ENCODE measurements around the gene SVOPL.
A peak's percentile ranks its signal among the peaks of the same experiment; 100 is the strongest.

Gene SVOPL

GRCh38 chr7:138669364-138669763 is 31.8 kb downstream of the SVOPL start:
- ChIA-PET CTCF (interaction anchor here (0.6 kb wide), 1 partner anchor 10 kb away, joined by 4 read pairs; no protein-coding TSS in a partner anchor), POLR2A (no interaction called here)
- DNase-seq (ENCODE audit: extremely low spot score): no peak
- no peak for TF ChIP-seq FOXA1 (IDR thresholded peaks at IDR 0.05)
- no peak for TF ChIP-seq HDGF (IDR thresholded peaks at IDR 0.05; ENCODE audit: borderline replicate concordance)
- TF ChIP-seq FOXK2 (IDR thresholded peaks at IDR 0.05): no peak
- no peak for TF ChIP-seq TARDBP (IDR thresholded peaks at IDR 0.05)
- TF ChIP-seq SUZ12 (IDR thresholded peaks at IDR 0.05): no peak
- no peak for TF ChIP-seq FOXM1 (IDR thresholded peaks at IDR 0.05; ENCODE audit: borderline replicate concordance)
- no peak for TF ChIP-seq PKNOX1 (IDR thresholded peaks at IDR 0.05)
- no peak for TF ChIP-seq NFRKB (IDR thresholded peaks at IDR 0.05)
- TF ChIP-seq ELF4 (IDR thresholded peaks at IDR 0.05): no peak
- no peak for TF ChIP-seq LEF1 (IDR thresholded peaks at IDR 0.05; ENCODE audit: borderline replicate concordance)
- no peak for TF ChIP-seq SP1 (IDR thresholded peaks at IDR 0.05)
- no peak for TF ChIP-seq ZNF384 (IDR thresholded peaks at IDR 0.05)

GRCh38 chr7:138668946-138669345 is 32.2 kb downstream of the SVOPL start:
- no peak for DNase-seq (ENCODE audit: extremely low spot score)
- ChIA-PET CTCF (no interaction called here), POLR2A (no interaction called here)
- TF ChIP-seq FOXA1 (IDR thresholded peaks at IDR 0.05) (no peak), FOXK2 (IDR thresholded peaks at IDR 0.05) (no peak), PKNOX1 (IDR thresholded peaks at IDR 0.05) (no peak), ZNF384 (IDR thresholded peaks at IDR 0.05) (no peak), CTBP1 (IDR thresholded peaks at IDR 0.05; ENCODE audit: borderline replicate concordance) (no peak), ELF4 (IDR thresholded peaks at IDR 0.05) (no peak), FOXM1 (IDR thresholded peaks at IDR 0.05; ENCODE audit: borderline replicate concordance) (no peak), TARDBP (IDR thresholded peaks at IDR 0.05) (no peak), ARNT (IDR thresholded peaks at IDR 0.05) (no peak), L3MBTL2 (conservative IDR thresholded peaks at IDR 0.05) (no peak), SP1 (IDR thresholded peaks at IDR 0.05) (no peak), HDGF (IDR thresholded peaks at IDR 0.05; ENCODE audit: borderline replicate concordance) (no peak), SUZ12 (IDR thresholded peaks at IDR 0.05) (no peak), BHLHE40 (IDR thresholded peaks at IDR 0.05; ENCODE audit: borderline replicate concordance) (no peak), LEF1 (IDR thresholded peaks at IDR 0.05; ENCODE audit: borderline replicate concordance) (no peak), NFRKB (IDR thresholded peaks at IDR 0.05) (no peak)

- CTCF ChIA-PET: no interaction called here
- TF ChIP-seq SUZ12 (IDR thresholded peaks at IDR 0.05) (no peak), BHLHE40 (IDR thresholded peaks at IDR 0.05; ENCODE audit: borderline replicate concordance) (no peak), ELF4 (IDR thresholded peaks at IDR 0.05) (no peak), FOXA1 (IDR thresholded peaks at IDR 0.05) (no peak), FOXK2 (IDR thresholded peaks at IDR 0.05) (no peak), LEF1 (IDR thresholded peaks at IDR 0.05; ENCODE audit: borderline replicate concordance) (no peak), HDGF (IDR thresholded peaks at IDR 0.05; ENCODE audit: borderline replicate concordance) (no peak), PKNOX1 (IDR thresholded peaks at IDR 0.05) (no peak), L3MBTL2 (conservative IDR thresholded peaks at IDR 0.05) (no peak), FOXM1 (IDR thresholded peaks at IDR 0.05; ENCODE audit: borderline replicate concordance) (no peak), ARNT (IDR thresholded peaks at IDR 0.05) (no peak), CTBP1 (IDR thresholded peaks at IDR 0.05; ENCODE audit: borderline replicate concordance) (no peak), NFRKB (IDR thresholded peaks at IDR 0.05) (no peak), TARDBP (IDR thresholded peaks at IDR 0.05) (no peak), SP1 (IDR thresholded peaks at IDR 0.05) (no peak), ZNF384 (IDR thresholded peaks at IDR 0.05) (no peak)
- DNase-seq (ENCODE audit: extremely low spot score): no peak
- POLR2A ChIA-PET: no interaction called here
Observed at GRCh38 chr7:138668229-138668596, 32.9 kb downstream of the SVOPL start.

GRCh38 chr7:138667535-138668228 is 33.5 kb downstream of the SVOPL start:
- CTCF ChIA-PET: no interaction called here
- no peak for TF ChIP-seq ZNF384 (IDR thresholded peaks at IDR 0.05)
- no peak for TF ChIP-seq CTBP1 (IDR thresholded peaks at IDR 0.05; ENCODE audit: borderline replicate concordance)
- no peak for TF ChIP-seq BHLHE40 (IDR thresholded peaks at IDR 0.05; ENCODE audit: borderline replicate concordance)
- no peak for TF ChIP-seq SP1 (IDR thresholded peaks at IDR 0.05)
- TF ChIP-seq SUZ12 (IDR thresholded peaks at IDR 0.05): no peak
- TF ChIP-seq ELF4 (IDR thresholded peaks at IDR 0.05): no peak
- TF ChIP-seq LEF1 (IDR thresholded peaks at IDR 0.05; ENCODE audit: borderline replicate concordance): no peak
- no peak for TF ChIP-seq FOXK2 (IDR thresholded peaks at IDR 0.05)
- POLR2A ChIA-PET: no interaction called here
- no peak for DNase-seq (ENCODE audit: extremely low spot score)

GRCh38 chr7:138666385-138666784 is 34.8 kb downstream of the SVOPL start:
- ChIA-PET POLR2A (no interaction called here), CTCF (no interaction called here)
- DNase-seq (ENCODE audit: extremely low spot score): no peak
- TF ChIP-seq PKNOX1 (IDR thresholded peaks at IDR 0.05): peak; percentile 78
- no peak for TF ChIP-seq TARDBP (IDR thresholded peaks at IDR 0.05)

GRCh38 chr7:138665669-138666140 is 35.5 kb downstream of the SVOPL start:
- ChIA-PET POLR2A (no interaction called here), CTCF (no interaction called here)
- TF ChIP-seq L3MBTL2 (conservative IDR thresholded peaks at IDR 0.05): no peak
- TF ChIP-seq SP1 (IDR thresholded peaks at IDR 0.05): no peak
- no peak for TF ChIP-seq NFRKB (IDR thresholded peaks at IDR 0.05)
- TF ChIP-seq ELF4 (IDR thresholded peaks at IDR 0.05): no peak
- TF ChIP-seq CTBP1 (IDR thresholded peaks at IDR 0.05; ENCODE audit: borderline replicate concordance): no peak
- no peak for TF ChIP-seq BHLHE40 (IDR thresholded peaks at IDR 0.05; ENCODE audit: borderline replicate concordance)
- no peak for TF ChIP-seq HDGF (IDR thresholded peaks at IDR 0.05; ENCODE audit: borderline replicate concordance)
- TF ChIP-seq TARDBP (IDR thresholded peaks at IDR 0.05): no peak
- TF ChIP-seq FOXK2 (IDR thresholded peaks at IDR 0.05): no peak
- no peak for TF ChIP-seq PKNOX1 (IDR thresholded peaks at IDR 0.05)
- TF ChIP-seq FOXA1 (IDR thresholded peaks at IDR 0.05): no peak
- TF ChIP-seq LEF1 (IDR thresholded peaks at IDR 0.05; ENCODE audit: borderline replicate concordance): no peak
- no peak for TF ChIP-seq FOXM1 (IDR thresholded peaks at IDR 0.05; ENCODE audit: borderline replicate concordance)
- TF ChIP-seq ARNT (IDR thresholded peaks at IDR 0.05): no peak
- no peak for TF ChIP-seq SUZ12 (IDR thresholded peaks at IDR 0.05)
- TF ChIP-seq ZNF384 (IDR thresholded peaks at IDR 0.05): no peak
- DNase-seq (ENCODE audit: extremely low spot score): no peak

Data from HEK293T (cell line).